GM18868 (cell line): ENCODE results near the gene CEBPZOS.

Experiments used
- ATAC-seq: cut with Tn5 transposase; IDR thresholded peaks from one replicate; pipeline ENCODE4 v1.9.1; 2021; ENCODE audit warnings: mild to moderate bottlenecking, moderate library complexity; ENCODE audit not compliant: unreplicated experiment

CEBPZOS gene

GRCh38 chr2:37196320-37197195 lies at the start of gene CEBPZOS:
Gene CEBPZOS, plus strand, starts transcription at chr2:37196496. Its CDS starts 3,209 bp downstream, at chr2:37199705.
- ATAC-seq: peak; percentile 67

GRCh38 chr2:37148325-37148724 lies 48.0 kb upstream of the CEBPZOS start:
- no peak for ATAC-seq

- ATAC-seq: no peak
These were observed 46.5 kb upstream of the CEBPZOS start for GRCh38 chr2:37149626-37150322.

- ATAC-seq: no peak
These were observed 43.1 kb upstream of the CEBPZOS start for GRCh38 chr2:37153224-37153623.

- ATAC-seq: no peak
These were observed 41.5 kb upstream of the CEBPZOS start for GRCh38 chr2:37154785-37155184.

GRCh38 chr2:37156071-37156856 lies 40.0 kb upstream of the CEBPZOS start:
- peak; percentile 24 for ATAC-seq

- peak; percentile 92 for ATAC-seq
These were observed 39.2 kb upstream of the CEBPZOS start, which contains the start of gene EIF2AK2 for GRCh38 chr2:37156857-37157714. Gene EIF2AK2, minus strand, starts transcription at chr2:37156980. Its CDS starts 9,174 bp downstream, at chr2:37147806.

GRCh38 chr2:37164757-37165156 lies 31.5 kb upstream of the CEBPZOS start:
- no peak for ATAC-seq

- ATAC-seq: no peak
These were observed 28.6 kb upstream of the CEBPZOS start for GRCh38 chr2:37167636-37168180.

- ATAC-seq: peak; percentile 74
These were observed 27.9 kb upstream of the CEBPZOS start for GRCh38 chr2:37168217-37168981.

GRCh38 chr2:37171624-37171950 lies 24.7 kb upstream of the CEBPZOS start:
- ATAC-seq: no peak

GRCh38 chr2:37173741-37174140 lies 22.6 kb upstream of the CEBPZOS start:
- ATAC-seq: no peak

GRCh38 chr2:37180006-37180639 lies 16.2 kb upstream of the CEBPZOS start:
- ATAC-seq: no peak

GRCh38 chr2:37180640-37181039 lies 15.7 kb upstream of the CEBPZOS start:
- no peak for ATAC-seq

GRCh38 chr2:37181726-37182684 lies 14.3 kb upstream of the CEBPZOS start:
- ATAC-seq: no peak

- ATAC-seq: no peak
These were observed 7.7 kb upstream of the CEBPZOS start, which contains the start of gene SULT6B1 for GRCh38 chr2:37188570-37188969. Gene SULT6B1, minus strand, starts transcription at chr2:37188670. Its CDS starts 30 bp downstream, at chr2:37188640.

- ATAC-seq: no peak
These were observed 6.7 kb upstream of the CEBPZOS start for GRCh38 chr2:37189452-37190153.
